Astrocyte (in vitro differentiated cells and primary cell): ENCODE measurements around the gene VRK1. TPM values are rescaled to one million over a fixed set of nuclear protein-coding genes. Genes with fewer than 3 reads are reported as not detected.

ENCODE experiments used
- DNase-seq: peaks from one replicate; pipeline ENCODE4 v3.0.0-alpha.2; 2010; ENCODE audit warnings: low read depth
- FAIRE-seq: peaks from 2 replicates; lab custom pipeline; 2011; peaks lifted over from hg19 to GRCh38; lab: Jason Lieb, UNC
- H2AFZ ChIP-seq: 2 replicates; pipeline ENCODE4 v1.6.0; 2012; ENCODE audit warnings: low read depth, low read length, inconsistent platforms
- H3K27ac ChIP-seq: 2 replicates; pipeline ENCODE4 v1.5.1; 2011; ENCODE audit warnings: low read depth, low read length, inconsistent platforms
- H3K27me3 ChIP-seq: 2 replicates; pipeline ENCODE4 v1.6.0; 2011; ENCODE audit warnings: low read length, inconsistent platforms; ENCODE audit not compliant: insufficient read depth
- H3K36me3 ChIP-seq: 2 replicates; pipeline ENCODE4 v1.5.1; 2011; ENCODE audit warnings: low read length, inconsistent platforms; ENCODE audit not compliant: insufficient read depth
- H3K4me1 ChIP-seq: 2 replicates; pipeline ENCODE4 v1.5.1; 2011; ENCODE audit warnings: low read length, inconsistent platforms; ENCODE audit not compliant: insufficient read depth
- H3K4me2 ChIP-seq: 2 replicates; pipeline ENCODE4 v1.6.0; 2012; ENCODE audit warnings: low read length, inconsistent platforms
- H3K4me3 ChIP-seq: 2 replicates; pipeline ENCODE4 v1.5.1; 2011; ENCODE audit warnings: low read depth, mild to moderate bottlenecking, low read length, inconsistent platforms; ENCODE audit not compliant: insufficient read depth
- H3K79me2 ChIP-seq: 2 replicates; pipeline ENCODE4 v1.6.0; 2012; ENCODE audit warnings: mild to moderate bottlenecking, low read length, inconsistent platforms; ENCODE audit not compliant: insufficient read depth
- H3K9ac ChIP-seq: 2 replicates; pipeline ENCODE4 v1.6.0; 2012; ENCODE audit warnings: mild to moderate bottlenecking, low read length, inconsistent platforms
- H3K9me3 ChIP-seq: 2 replicates; pipeline ENCODE4 v1.5.1; 2012; ENCODE audit warnings: low read depth, mild to moderate bottlenecking, low read length, inconsistent platforms; ENCODE audit not compliant: insufficient read depth
- H4K20me1 ChIP-seq: 2 replicates; pipeline ENCODE4 v1.6.0; 2012; ENCODE audit warnings: low read length, inconsistent platforms; ENCODE audit not compliant: insufficient read depth
- H3K27ac Mint-ChIP-seq: one replicate; pipeline ENCODE4 v1.8.0; 2021; ENCODE audit warnings: mild to moderate bottlenecking, mixed read lengths; ENCODE audit not compliant: unreplicated experiment
- H3K27me3 Mint-ChIP-seq: one replicate; pipeline ENCODE4 v1.8.0; 2021; ENCODE audit warnings: low read depth, mixed read lengths; ENCODE audit not compliant: unreplicated experiment
- H3K36me3 Mint-ChIP-seq: one replicate; pipeline ENCODE4 v1.8.0; 2021; ENCODE audit warnings: low read depth, mixed read lengths; ENCODE audit not compliant: unreplicated experiment
- H3K4me1 Mint-ChIP-seq: one replicate; pipeline ENCODE4 v1.8.0; 2021; ENCODE audit warnings: low read depth, mixed read lengths; ENCODE audit not compliant: unreplicated experiment
- H3K4me3 Mint-ChIP-seq: one replicate; pipeline ENCODE4 v1.8.0; 2021; ENCODE audit warnings: mild to moderate bottlenecking, moderate library complexity, mixed read lengths; ENCODE audit not compliant: unreplicated experiment
- H3K9me3 Mint-ChIP-seq: one replicate; pipeline ENCODE4 v1.8.0; 2021; ENCODE audit warnings: mild to moderate bottlenecking, mixed read lengths; ENCODE audit not compliant: unreplicated experiment
- EZH2 ChIP-seq: IDR thresholded peaks from 2 replicates; pipeline ENCODE4 v1.6.1; 2012; ENCODE audit warnings: mild to moderate bottlenecking, low read length, inconsistent platforms; ENCODE audit not compliant: insufficient read depth
- total RNA-seq: library from RNA; stranded (reverse); gene quantifications from 2 replicates; pipeline ENCODE4 v1.2.1, GENCODE V29; 2021
- TF ChIP-seq, protein P1 (sequence below): IDR thresholded peaks from 2 replicates; pipeline ENCODE4 v1.5.1; 2011; ENCODE audit warnings: low read depth, mild to moderate bottlenecking, inconsistent platforms, low read length, moderate library complexity; ENCODE audit not compliant: insufficient read depth

The VRK1 gene
- total RNA-seq, 1 donor from 2014 or later: 11.6 TPM

DNA sequence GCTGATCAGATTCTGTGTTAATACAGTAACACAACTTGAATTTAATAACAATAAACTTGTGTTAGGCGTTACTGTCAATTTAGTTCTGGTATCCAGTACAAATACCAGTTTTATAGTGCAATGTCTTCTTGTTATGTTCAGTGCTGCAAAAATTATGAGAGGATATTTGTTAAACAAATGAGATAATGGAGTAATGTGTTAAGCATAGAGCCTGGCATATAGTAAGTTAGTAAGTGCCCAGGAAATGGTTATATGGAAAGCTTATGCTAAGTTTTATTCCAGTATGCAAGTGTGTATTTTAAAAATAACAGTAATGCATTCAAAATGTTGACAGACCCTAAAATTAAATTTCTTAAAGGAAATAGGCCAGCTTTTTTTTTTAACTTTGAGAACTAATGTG, 1.8 kb downstream of the VRK1 start:
- H3K9me3 ChIP-seq: no peaks in the 10 kb centered on the region
- H3K4me3 ChIP-seq: no peak overlapping the region
- H3K27me3 Mint-ChIP-seq: no peaks in the 10 kb centered on the region
- no peaks in the 10 kb centered on the region for H3K36me3 ChIP-seq
- no peaks in the 10 kb centered on the region for H4K20me1 ChIP-seq
- FAIRE-seq (no peak), DNase-seq (no peak)
- no peak overlapping the region for H2AFZ ChIP-seq
- H3K4me1 Mint-ChIP-seq: no peaks in the 10 kb centered on the region
- no peak overlapping the region for H3K27ac ChIP-seq
- no peak for TF ChIP-seq EZH2
- TF ChIP-seq, protein P1, sequence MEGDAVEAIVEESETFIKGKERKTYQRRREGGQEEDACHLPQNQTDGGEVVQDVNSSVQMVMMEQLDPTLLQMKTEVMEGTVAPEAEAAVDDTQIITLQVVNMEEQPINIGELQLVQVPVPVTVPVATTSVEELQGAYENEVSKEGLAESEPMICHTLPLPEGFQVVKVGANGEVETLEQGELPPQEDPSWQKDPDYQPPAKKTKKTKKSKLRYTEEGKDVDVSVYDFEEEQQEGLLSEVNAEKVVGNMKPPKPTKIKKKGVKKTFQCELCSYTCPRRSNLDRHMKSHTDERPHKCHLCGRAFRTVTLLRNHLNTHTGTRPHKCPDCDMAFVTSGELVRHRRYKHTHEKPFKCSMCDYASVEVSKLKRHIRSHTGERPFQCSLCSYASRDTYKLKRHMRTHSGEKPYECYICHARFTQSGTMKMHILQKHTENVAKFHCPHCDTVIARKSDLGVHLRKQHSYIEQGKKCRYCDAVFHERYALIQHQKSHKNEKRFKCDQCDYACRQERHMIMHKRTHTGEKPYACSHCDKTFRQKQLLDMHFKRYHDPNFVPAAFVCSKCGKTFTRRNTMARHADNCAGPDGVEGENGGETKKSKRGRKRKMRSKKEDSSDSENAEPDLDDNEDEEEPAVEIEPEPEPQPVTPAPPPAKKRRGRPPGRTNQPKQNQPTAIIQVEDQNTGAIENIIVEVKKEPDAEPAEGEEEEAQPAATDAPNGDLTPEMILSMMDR: no peak
- H3K36me3 Mint-ChIP-seq: no peaks in the 10 kb centered on the region
- peaks cover 3% of the 10 kb centered on the region for H3K9me3 Mint-ChIP-seq
- H3K79me2 ChIP-seq: peaks cover 66% of the 10 kb centered on the region
- peaks cover 5% of the 10 kb centered on the region for H3K4me1 ChIP-seq
- no peaks in the 10 kb centered on the region for H3K27me3 ChIP-seq
- H3K27ac Mint-ChIP-seq: no peak overlapping the region
- H3K4me2 ChIP-seq: peak overlapping the region; percentile 92
- H3K9ac ChIP-seq: peak overlapping the region; percentile 86
- H3K4me3 Mint-ChIP-seq: no peak overlapping the region

DNA sequence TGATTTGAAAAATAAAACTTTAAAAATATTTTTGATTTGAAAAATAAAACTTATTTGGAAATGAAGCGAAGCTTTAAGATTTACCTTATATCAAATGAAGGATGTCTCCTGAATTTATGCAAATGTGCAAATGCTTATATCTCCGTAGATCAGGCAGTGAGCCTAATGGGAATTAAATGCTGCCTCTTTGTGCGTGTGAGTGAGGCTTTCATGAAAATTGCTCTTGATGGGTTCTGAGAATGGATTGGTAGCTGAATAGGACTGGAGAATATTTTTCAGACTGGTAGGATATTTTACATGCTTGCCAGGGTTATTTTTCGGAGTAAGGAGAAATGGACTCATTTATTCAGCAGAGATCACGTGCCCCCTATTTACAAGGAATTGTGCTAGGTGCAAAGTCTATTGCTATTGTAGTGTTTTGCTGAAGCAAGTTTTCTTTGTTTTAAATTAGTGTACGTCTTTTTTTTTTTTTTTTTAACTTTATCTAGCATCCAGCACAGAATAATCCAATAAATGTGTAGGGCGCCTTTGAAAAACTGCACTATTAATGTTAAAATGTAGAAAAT, 2.4 kb downstream of the VRK1 start:
- Mint-ChIP-seq H3K27me3 (no peaks in the 10 kb centered on the region), H3K4me3 (no peak overlapping the region), H3K9me3 (peaks cover 3% of the 10 kb centered on the region), H3K4me1 (no peaks in the 10 kb centered on the region), H3K27ac (no peak overlapping the region), H3K36me3 (no peaks in the 10 kb centered on the region)
- Histone ChIP-seq H4K20me1 (no peaks in the 10 kb centered on the region), H3K27ac (no peak overlapping the region), H2AFZ (no peak overlapping the region), H3K9me3 (no peaks in the 10 kb centered on the region), H3K4me1 (peaks cover 5% of the 10 kb centered on the region), H3K9ac (no peak overlapping the region), H3K4me3 (no peak overlapping the region), H3K36me3 (no peaks in the 10 kb centered on the region), H3K4me2 (no peak overlapping the region), H3K27me3 (no peaks in the 10 kb centered on the region), H3K79me2 (peaks cover 73% of the 10 kb centered on the region)
- FAIRE-seq: no peak
- DNase-seq: no peak
- TF ChIP-seq, protein P1: no peak

DNA sequence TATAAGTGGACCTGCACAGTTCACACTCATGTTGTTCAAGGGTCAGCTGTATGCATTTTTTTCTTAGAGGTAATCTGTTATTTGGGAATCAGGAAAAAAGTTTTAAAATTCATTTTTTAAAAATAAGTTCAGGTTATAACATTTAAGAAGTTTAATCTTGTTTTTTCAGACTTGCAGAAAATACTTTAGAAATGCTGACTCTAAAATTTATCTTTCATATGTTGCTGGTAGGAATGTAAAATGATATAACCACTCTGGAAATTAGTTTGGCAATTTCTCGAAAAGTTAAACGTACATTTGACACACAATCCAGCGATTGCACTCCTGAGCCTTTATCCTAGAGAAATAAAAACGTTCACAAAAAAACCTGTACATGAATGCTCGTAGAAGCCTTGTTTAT, 4.7 kb downstream of the VRK1 start:
- no peaks in the 10 kb centered on the region for H3K36me3 Mint-ChIP-seq
- no peak overlapping the region for H3K4me3 Mint-ChIP-seq
- H3K9me3 Mint-ChIP-seq: no peaks in the 10 kb centered on the region

More for the DNA sequence above, 4.7 kb downstream of the VRK1 start:
- H3K4me2 ChIP-seq: no peak overlapping the region
- TF ChIP-seq, protein P1: no peak
- no peak for TF ChIP-seq EZH2
- H3K4me1 ChIP-seq: peaks cover 5% of the 10 kb centered on the region
- Mint-ChIP-seq H3K27ac (no peak overlapping the region), H3K4me1 (peaks cover 2% of the 10 kb centered on the region), H3K27me3 (no peaks in the 10 kb centered on the region)
- DNase-seq (no peak), FAIRE-seq (no peak)
- no peak overlapping the region for H2AFZ ChIP-seq
- no peaks in the 10 kb centered on the region for H3K9me3 ChIP-seq
- no peak overlapping the region for H3K27ac ChIP-seq
- H3K27me3 ChIP-seq: no peaks in the 10 kb centered on the region
- H4K20me1 ChIP-seq: no peaks in the 10 kb centered on the region
- H3K36me3 ChIP-seq: no peaks in the 10 kb centered on the region
- H3K9ac ChIP-seq: no peak overlapping the region
- H3K4me3 ChIP-seq: no peak overlapping the region
- H3K79me2 ChIP-seq: peaks cover 96% of the 10 kb centered on the region
